ENCODE data around the gene USP20. TPM values are rescaled to one million over a fixed set of nuclear protein-coding genes. Genes with fewer than 3 reads are reported as not detected.

Gene USP20
- total and polyA plus RNA-seq, 12 donors = 8.3 to 73.4 (median 34.5) TPM

- Histone ChIP-seq H3K4me3 (no peak overlapping the region), H3K36me3 (replicated peaks in 1 of 2) (peaks cover 0 to 44% of the 10 kb centered on the region in 2 donors), H3K27me3 (no peaks in the 10 kb centered on the region), H3K27ac (no peak overlapping the region), H3K4me1 (replicated peaks in 1 of 2) (no peaks in the 10 kb centered on the region), H3K9me3 (replicated peaks in 1 of 3) (no peaks in the 10 kb centered on the region)
- WGBS, 4 donors = 54 to 66% (median 64%) methylated on average over 5 to 11 of the region's 11 CpGs
- TF ChIP-seq CTCF (IDR thresholded peaks at IDR 0.05) (no peak), POLR2A (IDR thresholded peaks at IDR 0.05) (no peak)
- DNase-seq = no peak
- intact Hi-C loops (cut with DNase I) = no loop called here
These were observed 29.9 kb downstream of the USP20 start for GRCh38 chr9:129864991-129865647.

- no peak overlapping the region for H3K4me3 ChIP-seq
- peaks cover 0 to 41% of the 10 kb centered on the region in 2 donors for H3K36me3 ChIP-seq (replicated peaks in 1 of 2)
- 71 to 86% (median 79%) methylated on average over 11 to 14 of the region's 14 CpGs for WGBS, 4 donors
- no peaks in the 10 kb centered on the region for H3K27me3 ChIP-seq
- H3K9me3 ChIP-seq (replicated peaks in 1 of 3) = no peaks in the 10 kb centered on the region
- no peak for DNase-seq
- no peak overlapping the region for H3K27ac ChIP-seq
- H3K4me1 ChIP-seq (replicated peaks in 1 of 2) = no peaks in the 10 kb centered on the region
- TF ChIP-seq CTCF (IDR thresholded peaks at IDR 0.05) (no peak), POLR2A (IDR thresholded peaks at IDR 0.05) (no peak)
- intact Hi-C loops (cut with DNase I) = no loop called here
These were observed 30.5 kb downstream of the USP20 start for GRCh38 chr9:129865668-129866320.

GRCh38 chr9:129866394-129867135 is 31.3 kb downstream of the USP20 start:
- Histone ChIP-seq H3K27me3 (no peaks in the 10 kb centered on the region), H3K9me3 (replicated peaks in 1 of 3) (no peaks in the 10 kb centered on the region), H3K27ac (no peak overlapping the region), H3K36me3 (replicated peaks in 1 of 2) (peaks cover 0 to 34% of the 10 kb centered on the region in 2 donors), H3K4me1 (replicated peaks in 1 of 2) (no peaks in the 10 kb centered on the region), H3K4me3 (no peak overlapping the region)
- 80 to 84% (median 81%) methylated on average over 10 to 17 of the region's 17 CpGs for WGBS, 4 donors
- TF ChIP-seq CTCF (IDR thresholded peaks at IDR 0.05) (no peak), POLR2A (IDR thresholded peaks at IDR 0.05) (no peak)
- DNase-seq = no peak
- intact Hi-C loops (cut with DNase I) = no loop called here
